Measurements from ENCODE around the gene IGLL1.

GRCh38 chr22:23569291-23569690 is 10.8 kb downstream of the IGLL1 start:
- TF ChIP-seq YY1 (IDR thresholded peaks at IDR 0.05; ENCODE audit: low read depth) (no peak), MAX (IDR thresholded peaks at IDR 0.05) (no peak), NFIC (IDR thresholded peaks at IDR 0.05) (no peak), CEBPB (IDR thresholded peaks at IDR 0.05) (no peak), RAD21 (IDR thresholded peaks at IDR 0.05; ENCODE audit: low read depth) (no peak), EP300 (IDR thresholded peaks at IDR 0.05; ENCODE audit: borderline replicate concordance) (no peak), REST (IDR thresholded peaks at IDR 0.05; ENCODE audit: low read depth) (no peak), TCF12 (IDR thresholded peaks at IDR 0.05; ENCODE audit: low read depth) (no peak), TEAD4 (IDR thresholded peaks at IDR 0.05) (no peak), CREB1 (IDR thresholded peaks at IDR 0.05; ENCODE audit: low read depth) (no peak), FOXM1 (IDR thresholded peaks at IDR 0.05; ENCODE audit: borderline replicate concordance, low read depth) (no peak), USF1 (IDR thresholded peaks at IDR 0.05) (no peak), ZBTB7A (IDR thresholded peaks at IDR 0.05; ENCODE audit: low read depth) (no peak)

Data from Ishikawa (cell line).